ENCODE results near the gene SLC25A23. TPM values are rescaled to one million over a fixed set of nuclear protein-coding genes. Genes with fewer than 3 reads are reported as not detected.

The SLC25A23 gene
- total and polyA plus RNA-seq, 2 of the 8 experiments (the other 6 are each of a cell fraction or from before 2014, with no cell fraction given) = 18.0 to 48.1 TPM

- CTCF ChIA-PET (ENCODE audit: partially characterized antibody) = interaction anchor here (0.8 to 1.5 kb wide), 2 partner anchors 11 to 16 kb away, joined by 3 to 6 read pairs; no protein-coding TSS in a partner anchor
- 90% methylated on average over 6 of the region's 7 CpGs; no CpG with 5 or more reads in 1 of the 2 experiments for WGBS, 2 experiments (ENCODE audit: extremely low coverage in 1 of 2, insufficient coverage in 1 of 2, insufficient read length in 1 of 2, insufficient replicate concordance in 2 of 2, low coverage in 1 of 2, low lambda C conversion rate in 2 of 2, missing lambda C conversion rate in 1 of 2)
- H3K36me3 ChIP-seq (ENCODE audit: control insufficient read depth in 2 of 4, insufficient read depth in 4 of 4, low read length in 3 of 4) = peaks cover 0 to 5% (median under 1%) of the 10 kb centered on the region in 4 experiments; a peak in 1 of 8 replicates
Measured at GRCh38 chr19:6498294-6499036, 38.9 kb upstream of the SLC25A23 start.

More at GRCh38 chr19:6498294-6499036, 38.9 kb upstream of the SLC25A23 start:
- H4K20me1 ChIP-seq (replicated peaks in 1 of 2; ENCODE audit: control insufficient read depth in 1 of 2, insufficient read depth in 2 of 2, low read length in 2 of 2) = no peaks in the 10 kb centered on the region
- TF ChIP-seq KDM1A (IDR thresholded peaks at IDR 0.05; ENCODE audit: borderline replicate concordance, low read length) (peak; percentile 65; the same call in 1 of the 2 replicates), POLR2AphosphoS5 (IDR thresholded peaks at IDR 0.05; ENCODE audit: low read depth, low read length) (no peak)
- H2BK12ac ChIP-seq (ENCODE audit: low read depth, low read length) = no peak overlapping the region
- H3K4me2 ChIP-seq (ENCODE audit: insufficient read depth in 1 of 2, low read depth in 2 of 2, low read length in 2 of 2) = no peak overlapping the region
- DNase-seq (ENCODE audit: low read depth in 1 of 2, low spot score in 2 of 2) (no peak), FAIRE-seq (no peak)
- H3K56ac ChIP-seq (replicated peaks; ENCODE audit: insufficient read length, low read depth, low read length) = no peak overlapping the region
- H2BK15ac ChIP-seq (ENCODE audit: low read length) = no peak overlapping the region
- no peak overlapping the region for H4K5ac ChIP-seq (ENCODE audit: insufficient read length, low read depth, low read length)
- H2AFZ ChIP-seq (ENCODE audit: low read length) = no peak overlapping the region
- POLR2A ChIA-PET (ENCODE audit: partially characterized antibody) = interaction anchor here (1.1 to 1.6 kb wide), 2 partner anchors 9 to 11 kb away, joined by 3 to 6 read pairs; no protein-coding TSS in a partner anchor
- no peak overlapping the region for H2BK120ac ChIP-seq (replicated peaks; ENCODE audit: low read depth, low read length)
- no peak overlapping the region for H3K14ac ChIP-seq (ENCODE audit: insufficient read length)
- peaks cover 10% of the 10 kb centered on the region for H3K23me2 ChIP-seq (ENCODE audit: low read depth, low read length)
- H2BK5ac ChIP-seq (ENCODE audit: low read depth, low read length) = no peak overlapping the region
- H3K27ac ChIP-seq (ENCODE audit: low read depth, low read length) = no peak overlapping the region
- no peak overlapping the region for H3K4ac ChIP-seq (replicated peaks; ENCODE audit: insufficient read length, low read depth, low read length)
- no peak overlapping the region for H3K23ac ChIP-seq (ENCODE audit: insufficient read length)
- H3K4me3 ChIP-seq (ENCODE audit: extremely low read depth in 1 of 4, insufficient read depth in 2 of 4, low read depth in 3 of 4, low read length in 4 of 4) = no peak overlapping the region
- no peak overlapping the region for H2BK20ac ChIP-seq (ENCODE audit: low read length)
- peaks cover 0 to 8% (median 7%) of the 10 kb centered on the region in 4 experiments; a peak in 4 of 7 replicates for H3K27me3 ChIP-seq (replicated peaks in 1 of 4; ENCODE audit: control insufficient read depth in 3 of 4, extremely low read depth in 1 of 4, insufficient read depth in 3 of 4, low read length in 3 of 4)
- no peak overlapping the region for H3K9ac ChIP-seq (replicated peaks in 1 of 4; ENCODE audit: extremely low read depth in 1 of 4, low read depth in 3 of 4, low read length in 3 of 4)
- H3K79me1 ChIP-seq (ENCODE audit: low read depth, low read length) = no peaks in the 10 kb centered on the region
- no peaks in the 10 kb centered on the region for H3K79me2 ChIP-seq (ENCODE audit: control insufficient read depth in 1 of 2, insufficient read depth in 2 of 2, low read length in 2 of 2)
- no peak overlapping the region; the same call in 1 of the 2 replicates for H4K8ac ChIP-seq (ENCODE audit: extremely low read depth, insufficient read depth, low read length)
- H3K9me3 ChIP-seq (ENCODE audit: insufficient read depth in 2 of 2, low read depth in 1 of 2, low read length in 1 of 2) = no peaks in the 10 kb centered on the region
- H4K91ac ChIP-seq (replicated peaks; ENCODE audit: insufficient read length, low read length) = no peak overlapping the region
- no peak overlapping the region for H2AK5ac ChIP-seq (ENCODE audit: low read depth, low read length)
- H3K18ac ChIP-seq (ENCODE audit: extremely low read depth, low read length) = no peak overlapping the region
- peaks cover 0 to 10% (median 7%) of the 10 kb centered on the region in 4 experiments; a peak in 5 of 7 replicates for H3K4me1 ChIP-seq (replicated peaks in 1 of 4; ENCODE audit: control insufficient read depth in 3 of 4, insufficient read depth in 4 of 4, low read length in 3 of 4)
